ENCODE measurements around the gene STK38L. TPM values are rescaled to one million over a fixed set of nuclear protein-coding genes. Genes with fewer than 3 reads are reported as not detected.

STK38L gene
- polyA plus RNA-seq, 1 experiment = 4.8 TPM

DNA sequence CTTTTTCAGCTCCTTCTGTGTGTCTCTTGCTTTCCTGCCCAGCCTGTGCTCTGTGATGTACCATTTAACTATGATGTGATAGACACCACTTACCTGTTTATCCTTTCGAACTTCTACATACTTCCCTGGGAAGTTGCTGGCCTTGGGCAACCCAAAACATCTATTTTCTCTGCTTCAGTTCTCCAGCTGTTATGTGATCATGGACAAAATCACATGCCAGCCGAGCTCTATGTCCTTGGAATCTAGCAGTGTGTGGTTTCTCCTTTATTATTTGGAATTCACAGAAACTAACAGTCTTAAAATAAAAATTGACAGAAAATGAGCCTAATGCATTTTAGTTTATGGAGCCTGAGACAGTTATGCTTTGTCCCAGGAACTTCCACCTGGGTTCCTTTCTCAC lies 111.4 kb downstream of the STK38L start:
- POLR2A ChIA-PET = no interaction called here
- no peak for DNase-seq (ENCODE audit: low read depth)
- H3K4me3 ChIP-seq (ENCODE audit: low read depth, low read length) = no peak overlapping the region
- H3K36me3 ChIP-seq (ENCODE audit: control insufficient read depth, insufficient read depth, low read length) = no peaks in the 10 kb centered on the region
- no peaks in the 10 kb centered on the region for H3K27me3 ChIP-seq (ENCODE audit: control insufficient read depth, insufficient read depth, low read length)
- CTCF ChIA-PET = interaction anchor here (0.8 to 2.6 kb wide), 2 partner anchors 10 to 12 kb away, joined by 3 to 9 read pairs; no protein-coding TSS in a partner anchor
- TF ChIP-seq, protein P1, sequence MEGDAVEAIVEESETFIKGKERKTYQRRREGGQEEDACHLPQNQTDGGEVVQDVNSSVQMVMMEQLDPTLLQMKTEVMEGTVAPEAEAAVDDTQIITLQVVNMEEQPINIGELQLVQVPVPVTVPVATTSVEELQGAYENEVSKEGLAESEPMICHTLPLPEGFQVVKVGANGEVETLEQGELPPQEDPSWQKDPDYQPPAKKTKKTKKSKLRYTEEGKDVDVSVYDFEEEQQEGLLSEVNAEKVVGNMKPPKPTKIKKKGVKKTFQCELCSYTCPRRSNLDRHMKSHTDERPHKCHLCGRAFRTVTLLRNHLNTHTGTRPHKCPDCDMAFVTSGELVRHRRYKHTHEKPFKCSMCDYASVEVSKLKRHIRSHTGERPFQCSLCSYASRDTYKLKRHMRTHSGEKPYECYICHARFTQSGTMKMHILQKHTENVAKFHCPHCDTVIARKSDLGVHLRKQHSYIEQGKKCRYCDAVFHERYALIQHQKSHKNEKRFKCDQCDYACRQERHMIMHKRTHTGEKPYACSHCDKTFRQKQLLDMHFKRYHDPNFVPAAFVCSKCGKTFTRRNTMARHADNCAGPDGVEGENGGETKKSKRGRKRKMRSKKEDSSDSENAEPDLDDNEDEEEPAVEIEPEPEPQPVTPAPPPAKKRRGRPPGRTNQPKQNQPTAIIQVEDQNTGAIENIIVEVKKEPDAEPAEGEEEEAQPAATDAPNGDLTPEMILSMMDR (IDR thresholded peaks at IDR 0.05; ENCODE audit: insufficient read depth, low read depth, low read length) = no peak

DNA sequence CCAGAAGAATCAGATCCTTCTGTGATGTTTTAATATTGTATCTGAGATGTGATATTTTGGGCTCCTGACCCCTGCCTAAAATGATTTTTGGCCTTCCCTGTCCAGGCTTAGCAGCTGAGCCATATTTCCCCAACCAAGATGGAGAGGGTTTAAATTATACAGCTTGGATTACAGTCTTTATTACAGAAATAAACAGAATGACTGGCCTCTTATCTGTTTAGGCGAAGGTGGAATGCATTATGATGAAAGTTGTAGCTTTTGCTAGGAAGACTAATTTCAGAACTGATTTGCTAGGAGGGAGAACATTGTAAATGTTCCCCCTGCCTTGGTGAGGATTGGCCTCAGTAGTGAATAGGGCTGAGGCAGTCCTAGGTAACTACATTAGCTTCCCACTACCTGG lies 111.9 kb downstream of the STK38L start:
- ChIA-PET POLR2A (no interaction called here), CTCF (interaction anchor here (0.8 to 2.6 kb wide), 3 partner anchors 10 to 12 kb away, joined by 3 to 9 read pairs (median 4); no protein-coding TSS in a partner anchor)
- Histone ChIP-seq H3K27me3 (ENCODE audit: control insufficient read depth, insufficient read depth, low read length) (no peaks in the 10 kb centered on the region), H3K4me3 (ENCODE audit: low read depth, low read length) (no peak overlapping the region), H3K36me3 (ENCODE audit: control insufficient read depth, insufficient read depth, low read length) (no peaks in the 10 kb centered on the region)
- DNase-seq (ENCODE audit: low read depth) = no peak
- TF ChIP-seq, protein P1 (IDR thresholded peaks at IDR 0.05; ENCODE audit: insufficient read depth, low read depth, low read length) = no peak

DNA sequence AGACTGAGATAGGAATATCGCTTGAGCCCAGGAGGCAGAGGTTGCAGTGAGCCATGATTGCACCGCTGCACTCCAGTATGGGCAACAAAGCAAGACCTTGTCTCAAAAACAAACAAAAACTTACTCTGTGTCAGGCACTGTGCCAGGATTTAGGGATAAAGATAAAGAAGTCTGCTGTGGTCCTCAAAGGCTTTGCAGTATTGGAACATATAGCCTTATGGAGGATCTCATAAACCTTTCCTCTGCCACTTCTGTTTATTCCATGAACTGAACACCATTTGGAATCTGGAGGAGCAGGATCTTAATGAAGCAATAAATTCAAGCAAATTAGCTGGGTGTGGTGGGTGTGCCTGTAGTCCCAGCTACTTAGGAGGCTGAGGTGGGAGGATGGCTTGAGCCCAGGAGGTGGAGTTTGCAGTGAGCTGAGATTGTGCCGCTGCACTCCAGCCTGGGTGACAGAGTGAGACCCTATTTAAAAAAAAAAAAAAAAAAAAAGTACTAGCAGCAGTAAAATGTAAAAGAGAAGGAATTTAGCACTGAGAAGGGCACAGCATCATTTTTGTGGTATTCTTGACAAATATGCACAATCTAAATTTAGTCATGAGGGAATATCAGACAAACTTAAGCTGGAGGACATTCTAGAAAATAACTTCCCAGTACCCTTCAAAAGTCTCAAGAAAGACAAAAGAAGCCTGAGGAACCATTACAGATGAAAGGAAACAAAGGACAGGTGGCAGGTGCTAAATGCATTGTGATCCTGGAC lies 115.7 kb downstream of the STK38L start:
- ChIA-PET CTCF (no interaction called here), POLR2A (no interaction called here)
- no peaks in the 10 kb centered on the region for H3K27me3 ChIP-seq (ENCODE audit: control insufficient read depth, insufficient read depth, low read length)
- no peak overlapping the region for H3K4me3 ChIP-seq (ENCODE audit: low read depth, low read length)
- DNase-seq (ENCODE audit: low read depth) = no peak
- H3K36me3 ChIP-seq (ENCODE audit: control insufficient read depth, insufficient read depth, low read length) = no peaks in the 10 kb centered on the region
- TF ChIP-seq, protein P1 (IDR thresholded peaks at IDR 0.05; ENCODE audit: insufficient read depth, low read depth, low read length) = no peak

DNA sequence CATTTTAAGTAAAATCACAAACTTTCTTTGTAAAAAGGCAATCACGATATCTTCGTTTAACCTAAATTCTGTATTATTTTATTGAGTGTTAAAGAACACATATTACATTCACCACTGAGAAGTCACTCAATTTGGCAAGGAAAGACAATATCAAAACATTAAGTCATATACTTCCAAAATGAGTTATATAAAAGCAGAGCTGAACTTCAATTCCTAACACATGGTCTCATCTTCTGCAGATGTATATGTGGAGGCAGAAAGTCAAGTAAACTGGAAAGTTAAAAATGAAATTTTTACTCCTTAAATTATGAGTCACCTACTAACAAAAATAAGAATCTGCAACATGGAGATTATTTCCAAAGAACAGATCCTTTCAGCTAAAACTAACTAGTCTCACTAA lies 117.3 kb downstream of the STK38L start:
- CTCF ChIA-PET = interaction anchor here (1.2 kb wide), 1 partner anchor 31 kb away, joined by 3 read pairs; no protein-coding TSS in a partner anchor
- POLR2A ChIA-PET = interaction anchor here (0.6 kb wide), 1 partner anchor 1390 kb away, joined by 6 read pairs; no protein-coding TSS in a partner anchor
- DNase-seq (ENCODE audit: low read depth) = no peak
- Histone ChIP-seq H3K36me3 (ENCODE audit: control insufficient read depth, insufficient read depth, low read length) (no peaks in the 10 kb centered on the region), H3K4me3 (ENCODE audit: low read depth, low read length) (no peak overlapping the region), H3K27me3 (ENCODE audit: control insufficient read depth, insufficient read depth, low read length) (no peaks in the 10 kb centered on the region)
- TF ChIP-seq, protein P1 (IDR thresholded peaks at IDR 0.05; ENCODE audit: insufficient read depth, low read depth, low read length) = no peak

DNA sequence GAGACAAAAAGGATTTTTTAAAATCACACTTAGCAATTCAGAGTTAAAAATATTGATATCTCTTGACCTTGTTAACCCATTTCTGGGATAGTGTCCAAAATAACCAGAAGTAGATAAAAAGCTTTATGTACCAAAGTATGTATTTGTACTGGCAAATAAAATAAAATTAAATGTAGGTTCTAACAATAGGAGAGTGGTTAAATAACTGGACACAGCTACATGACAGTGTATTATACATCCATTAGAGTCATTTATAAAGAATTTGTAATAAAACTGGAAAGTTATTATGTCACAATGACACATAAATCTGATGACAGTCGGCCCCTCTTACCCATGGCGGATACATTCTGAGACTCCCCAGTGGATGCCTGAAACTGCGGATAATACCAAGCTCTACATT lies 122.5 kb downstream of the STK38L start:
- no peak for DNase-seq (ENCODE audit: low read depth)
- CTCF ChIA-PET = interaction anchor here (1.3 to 5.3 kb wide), 3 partner anchors 11 to 18 kb away, joined by 3 to 33 read pairs (median 4); no protein-coding TSS in a partner anchor
- POLR2A ChIA-PET = no interaction called here

More for the DNA sequence above, 122.5 kb downstream of the STK38L start:
- TF ChIP-seq, protein P1 (IDR thresholded peaks at IDR 0.05; ENCODE audit: insufficient read depth, low read depth, low read length) = no peak
- no peak overlapping the region for H3K4me3 ChIP-seq (ENCODE audit: low read depth, low read length)
- no peaks in the 10 kb centered on the region for H3K27me3 ChIP-seq (ENCODE audit: control insufficient read depth, insufficient read depth, low read length)
- no peaks in the 10 kb centered on the region for H3K36me3 ChIP-seq (ENCODE audit: control insufficient read depth, insufficient read depth, low read length)

All from BJ (cell line).